GM21717 (cell line): ENCODE measurements around the gene TOMM20L.
"Not testable (repeated sequence)": the region's sequence is repeated elsewhere in the genome, so short reads cannot be mapped to it uniquely, and the experiment has no call there.

ENCODE experiments used
- ATAC-seq: cut with Tn5 transposase; IDR thresholded peaks from one replicate; pipeline ENCODE4 v1.9.1; 2021; ENCODE audit warnings: mild to moderate bottlenecking, moderate library complexity; ENCODE audit not compliant: unreplicated experiment

Gene TOMM20L

GRCh38 chr14:58395812-58396788 lies at the start of gene TOMM20L:
Gene TOMM20L, plus strand, starts transcription at chr14:58395930. Its CDS starts 28 bp downstream, at chr14:58395958.
- ATAC-seq, result peak; percentile 93

GRCh38 chr14:58353516-58354299 lies 42.0 kb upstream of the TOMM20L start:
- no peak for ATAC-seq

- no peak for ATAC-seq
Measured at GRCh38 chr14:58354808-58355207, 40.9 kb upstream of the TOMM20L start.

GRCh38 chr14:58356268-58356667 lies 39.5 kb upstream of the TOMM20L start:
- ATAC-seq, result no peak

GRCh38 chr14:58362272-58362671 lies 33.5 kb upstream of the TOMM20L start:
- not testable (repeated sequence) for ATAC-seq

- ATAC-seq, result no peak
Measured at GRCh38 chr14:58362798-58363412, 32.8 kb upstream of the TOMM20L start.

GRCh38 chr14:58364316-58364715 lies 31.4 kb upstream of the TOMM20L start:
- no peak for ATAC-seq

GRCh38 chr14:58367296-58367695 lies 28.4 kb upstream of the TOMM20L start:
- no peak for ATAC-seq

GRCh38 chr14:58368956-58369355 lies 26.8 kb upstream of the TOMM20L start:
- no peak for ATAC-seq

GRCh38 chr14:58376791-58377190 lies 18.9 kb upstream of the TOMM20L start:
- no peak for ATAC-seq

GRCh38 chr14:58390830-58391229 lies 4.9 kb upstream of the TOMM20L start:
- no peak for ATAC-seq

- ATAC-seq, result no peak
Measured at GRCh38 chr14:58395562-58395811, 243 bp upstream of the TOMM20L start.

GRCh38 chr14:58397156-58397555 lies 1.4 kb downstream of the TOMM20L start:
- no peak for ATAC-seq

GRCh38 chr14:58398495-58398894 lies 2.8 kb downstream of the TOMM20L start:
- ATAC-seq, result no peak

- no peak for ATAC-seq
Measured at GRCh38 chr14:58398895-58399294, 3.2 kb downstream of the TOMM20L start.

GRCh38 chr14:58401587-58401986 lies 5.9 kb downstream of the TOMM20L start:
- no peak for ATAC-seq

- no peak for ATAC-seq
Measured at GRCh38 chr14:58408681-58409215, 13.0 kb downstream of the TOMM20L start.

- no peak for ATAC-seq
Measured at GRCh38 chr14:58414845-58415244, 19.1 kb downstream of the TOMM20L start.

GRCh38 chr14:58415636-58416547 lies 20.2 kb downstream of the TOMM20L start:
- no peak for ATAC-seq

GRCh38 chr14:58416934-58417333 lies 21.2 kb downstream of the TOMM20L start:
- not testable (repeated sequence) for ATAC-seq
